PC-3 (cell line): ENCODE data around the gene TESK2. TPM values are rescaled to one million over a fixed set of nuclear protein-coding genes. Genes with fewer than 3 reads are reported as not detected.
A peak's percentile ranks its signal among the peaks of the same experiment; 100 is the strongest.

ENCODE experiments used
- ATAC-seq: fragments of 200-7000 bp; cut with Tn5 transposase; 2 replicates; pipeline ENCODE4 v1.9.1; 2020; ENCODE audit warnings: mild to moderate bottlenecking, moderate library complexity
- BruUV-seq: library from RNA; stranded (reverse); fragments of 400-500 nt; replicated peaks from 2 replicates; lab custom pipeline; 2021; lab: Mats Ljungman, UMichigan
- CTCF ChIA-PET: fragments of 300-600 bp; sonication (Branson Sonifier 250); formaldehyde crosslinking; loops from one replicate; lab custom pipeline; 2022; ENCODE audit warnings: antibody characterized with exemption; lab: Charles Lee
- POLR2A ChIA-PET: fragments of 300-600 bp; sonication (Branson Sonifier 250); formaldehyde crosslinking; loops from one replicate; lab custom pipeline; 2022; ENCODE audit warnings: antibody characterized with exemption; ENCODE audit not compliant: unreplicated experiment; lab: Charles Lee
- DNase-seq: peaks from one replicate; pipeline ENCODE4 v3.0.0-alpha.2; 2015
- H2AFZ ChIP-seq: fragments of 300-600 bp; sonication (generic); 2 replicates; pipeline ENCODE4 v1.6.0; 2016; ENCODE audit warnings: antibody characterized with exemption, low read length
- H3F3A ChIP-seq: fragments of 300-600 bp; sonication (generic); one replicate; pipeline ENCODE4 v1.6.0; 2017; ENCODE audit warnings: antibody characterized with exemption, low read length, control low read depth, mild to moderate bottlenecking; ENCODE audit not compliant: unreplicated experiment
- H3K27ac ChIP-seq: fragments of 300-600 bp; sonication (generic); 2 replicates; pipeline ENCODE4 v1.5.1; 2016; ENCODE audit warnings: mild to moderate bottlenecking, low read length
- H3K27me3 ChIP-seq: fragments of 300-600 bp; sonication (generic); 2 replicates; pipeline ENCODE4 v1.6.1; 2016; ENCODE audit warnings: low read length, mixed read lengths
- H3K36me3 ChIP-seq: fragments of 300-600 bp; sonication (generic); 2 replicates; pipeline ENCODE4 v1.6.1; 2016; ENCODE audit warnings: low read depth, mixed run types, low read length, mixed read lengths
- H3K4me1 ChIP-seq: fragments of 300-600 bp; sonication (generic); 2 replicates; pipeline ENCODE4 v1.5.1; 2016; ENCODE audit warnings: low read length; ENCODE audit not compliant: insufficient read depth
- H3K4me2 ChIP-seq: fragments of 300-600 bp; sonication (generic); 2 replicates; pipeline ENCODE4 v1.6.0; 2016; ENCODE audit warnings: low read length
- H3K4me3 ChIP-seq: fragments of 300-600 bp; sonication (generic); 2 replicates; pipeline ENCODE4 v1.5.1; 2016; ENCODE audit warnings: mild to moderate bottlenecking, low read length, mixed read lengths
- H3K79me2 ChIP-seq: fragments of 300-600 bp; sonication (generic); 2 replicates; pipeline ENCODE4 v1.6.1; 2017; ENCODE audit warnings: low read length, mixed read lengths
- H3K9ac ChIP-seq: fragments of 300-600 bp; sonication (generic); 2 replicates; pipeline ENCODE4 v1.6.0; 2016; ENCODE audit warnings: mild to moderate bottlenecking, low read length
- H3K9me2 ChIP-seq: fragments of 300-600 bp; sonication (generic); replicated peaks from 2 replicates; pipeline ENCODE4 v1.6.1; 2016; ENCODE audit warnings: mixed run types, low read length, mixed read lengths
- H3K9me3 ChIP-seq: fragments of 300-600 bp; sonication (generic); 2 replicates; pipeline ENCODE4 v1.6.1; 2016; ENCODE audit warnings: low read length, mixed read lengths
- H4K20me1 ChIP-seq: fragments of 300-600 bp; sonication (generic); 2 replicates; pipeline ENCODE4 v1.6.1; 2016; ENCODE audit warnings: low read length, mixed read lengths
- CTCF ChIP-seq: fragments of 300-600 bp; sonication (generic); conservative IDR thresholded peaks from 2 replicates; pipeline ENCODE4 v1.5.1; 2017; ENCODE audit warnings: antibody characterized with exemption, low read depth, mild to moderate bottlenecking, low read length
- EZH2 ChIP-seq: fragments of 300-600 bp; sonication (generic); IDR thresholded peaks from one replicate; pipeline ENCODE4 v1.6.1; 2017; ENCODE audit warnings: antibody characterized with exemption, mild to moderate bottlenecking, low read length; ENCODE audit not compliant: unreplicated experiment
- EZH2phosphoT487 ChIP-seq: fragments of 300-600 bp; sonication (generic); IDR thresholded peaks from 2 replicates; pipeline ENCODE4 v1.6.1; 2018; ENCODE audit warnings: mild to moderate bottlenecking, antibody characterized with exemption, low read length, borderline replicate concordance
- intact Hi-C: fragments of 100-400 bp; cut with micrococcal nuclease; formaldehyde crosslinking; loops from 2 replicates; pipeline ENCODE4 v1.9.0; 2023
- total RNA-seq: library from RNA; depleted of rRNA; stranded (reverse); fragments of >200 nt; gene quantifications from 2 replicates; pipeline ENCODE4 v1.2.3, GENCODE V29; 2014

Gene TESK2
- total RNA-seq, 1 experiment from 2014 or later: 6.0 TPM

GRCh38 chr1:45304311-45305081 is 186.5 kb downstream of the TESK2 start:
- Histone ChIP-seq H3K36me3 (no peaks in the 10 kb centered on the region), H3K27me3 (no peaks in the 10 kb centered on the region), H3K4me3 (peak overlapping the region; percentile 67), H3K4me1 (peaks cover 22% of the 10 kb centered on the region), H3K4me2 (peak overlapping the region; percentile 95), H2AFZ (peak overlapping the region; percentile 73), H3F3A (peaks cover 7% of the 10 kb centered on the region), H3K9me3 (no peaks in the 10 kb centered on the region), H3K27ac (peak overlapping the region; percentile 71), H3K79me2 (0 out of 2 replicates have a peak, but pooled peaks cover 5% of the 10 kb centered on the region), H3K9me2 (no peaks in the 10 kb centered on the region), H4K20me1 (no peaks in the 10 kb centered on the region), H3K9ac (peak overlapping the region; percentile 92)
- DNase-seq (peak; percentile 20), ATAC-seq (no peak)
- BruUV-seq: no TSS peak
- ChIA-PET CTCF (interaction anchor here (1.4 kb wide), 1 partner anchor 290 kb away, joined by 26 read pairs; no protein-coding TSS in a partner anchor), POLR2A (no interaction called here)
- intact Hi-C loops: loop anchor here (5.0 kb wide), 3 partner anchors 57 to 512 kb away; no protein-coding TSS in a partner anchor
- TF ChIP-seq EZH2 (no peak), CTCF (no peak), EZH2phosphoT487 (no peak)

GRCh38 chr1:45303520-45304310 is 187.2 kb downstream of the TESK2 start:
- peak overlapping the region; percentile 79 for H2AFZ ChIP-seq
- CTCF ChIA-PET: interaction anchor here (0.6 to 1.4 kb wide), 19 partner anchors 11 to 504 kb away, joined by 3 to 38 read pairs (median 6); partner anchors contain the start of genes CCDC17, HECTD3, MUTYH and PLK3
- no peaks in the 10 kb centered on the region for H3K27me3 ChIP-seq
- H4K20me1 ChIP-seq: no peaks in the 10 kb centered on the region
- 0 out of 2 replicates have a peak, but pooled peaks cover 5% of the 10 kb centered on the region for H3K79me2 ChIP-seq
- peaks cover 7% of the 10 kb centered on the region for H3F3A ChIP-seq
- no peaks in the 10 kb centered on the region for H3K9me2 ChIP-seq
- intact Hi-C loops: loop anchor here (1.0 to 5.0 kb wide), 6 partner anchors 37 to 511 kb away; partner anchors contain the start of genes MUTYH, TESK2, TOE1 and UROD
- TSS peak; percentile 92 for BruUV-seq
- H3K9ac ChIP-seq: peak overlapping the region; percentile 92
- H3K9me3 ChIP-seq: no peaks in the 10 kb centered on the region
- H3K4me1 ChIP-seq: peaks cover 22% of the 10 kb centered on the region
- peak overlapping the region; percentile 95 for H3K4me2 ChIP-seq
- ATAC-seq: peak; percentile 90
- H3K36me3 ChIP-seq: no peaks in the 10 kb centered on the region
- H3K27ac ChIP-seq: peak overlapping the region; percentile 71
- POLR2A ChIA-PET: interaction anchor here (0.6 to 1.1 kb wide), 21 partner anchors 10 to 831 kb away, joined by 3 to 85 read pairs (median 10); partner anchors contain the start of genes HECTD3, MUTYH, PLK3 and TESK2
- H3K4me3 ChIP-seq: peak overlapping the region; percentile 73
- DNase-seq: peak; percentile 98
- peak; percentile 78 for TF ChIP-seq CTCF
- no peak for TF ChIP-seq EZH2
